GM19043 (cell line): ENCODE data around the gene PJVK.
"Not testable (repeated sequence)": the region's sequence is repeated elsewhere in the genome, so short reads cannot be mapped to it uniquely, and the experiment has no call there.

Experiments used
- ATAC-seq: cut with Tn5 transposase; IDR thresholded peaks from one replicate; pipeline ENCODE4 v1.9.1; 2021; ENCODE audit warnings: low read depth; ENCODE audit not compliant: unreplicated experiment

The PJVK gene, protein sequence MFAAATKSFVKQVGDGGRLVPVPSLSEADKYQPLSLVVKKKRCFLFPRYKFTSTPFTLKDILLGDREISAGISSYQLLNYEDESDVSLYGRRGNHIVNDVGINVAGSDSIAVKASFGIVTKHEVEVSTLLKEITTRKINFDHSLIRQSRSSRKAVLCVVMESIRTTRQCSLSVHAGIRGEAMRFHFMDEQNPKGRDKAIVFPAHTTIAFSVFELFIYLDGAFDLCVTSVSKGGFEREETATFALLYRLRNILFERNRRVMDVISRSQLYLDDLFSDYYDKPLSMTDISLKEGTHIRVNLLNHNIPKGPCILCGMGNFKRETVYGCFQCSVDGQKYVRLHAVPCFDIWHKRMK

DNA sequence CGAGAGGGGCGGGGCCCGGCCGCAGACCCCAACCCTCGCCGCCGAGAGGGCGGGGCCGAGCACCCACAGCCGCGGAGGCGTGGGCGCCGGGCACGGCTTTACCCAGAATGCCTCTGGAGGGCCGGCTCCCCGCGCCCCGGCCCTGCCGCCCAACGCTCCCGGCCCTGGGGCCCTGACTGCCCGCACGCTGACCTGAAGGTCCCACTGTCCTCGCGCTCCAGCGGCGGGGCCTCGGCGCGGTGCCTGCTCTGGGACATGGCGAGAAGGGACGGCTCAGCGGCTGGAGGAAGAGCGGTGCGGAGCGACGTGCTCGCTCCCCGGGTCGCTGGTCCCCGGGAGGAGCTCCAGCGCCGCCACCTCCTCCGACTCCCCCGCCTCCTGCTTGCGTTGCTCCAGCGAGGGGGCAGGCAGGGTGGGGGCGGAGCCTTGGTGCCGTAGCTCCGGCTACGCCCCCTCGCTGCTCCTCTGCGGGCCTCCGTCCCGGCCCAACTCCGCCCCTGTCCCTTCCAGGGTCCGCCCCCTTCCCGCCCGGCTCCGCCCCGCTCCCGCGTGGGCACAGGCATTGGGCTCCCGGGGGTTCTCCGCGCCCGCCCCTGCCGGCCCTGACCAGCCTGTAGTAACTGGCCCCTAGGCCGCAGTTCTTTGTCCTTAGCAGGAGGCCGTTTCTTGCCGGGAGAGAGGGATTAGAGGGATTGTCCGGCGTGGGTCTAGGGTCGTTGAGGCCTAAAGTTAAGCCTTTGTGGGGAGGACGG lies at the start of gene PJVK, which contains the start of gene PRKRA:
Gene PJVK (plus strand): TSS at position 605 of the 752 bp plus-strand sequence. CDS start 2,032 bp downstream, outside the sequence.
Gene PRKRA (minus strand): TSS at position 402 of the 752 bp plus-strand sequence. CDS start 145 bp downstream, at position 257.
- peak; percentile 80 for ATAC-seq

DNA sequence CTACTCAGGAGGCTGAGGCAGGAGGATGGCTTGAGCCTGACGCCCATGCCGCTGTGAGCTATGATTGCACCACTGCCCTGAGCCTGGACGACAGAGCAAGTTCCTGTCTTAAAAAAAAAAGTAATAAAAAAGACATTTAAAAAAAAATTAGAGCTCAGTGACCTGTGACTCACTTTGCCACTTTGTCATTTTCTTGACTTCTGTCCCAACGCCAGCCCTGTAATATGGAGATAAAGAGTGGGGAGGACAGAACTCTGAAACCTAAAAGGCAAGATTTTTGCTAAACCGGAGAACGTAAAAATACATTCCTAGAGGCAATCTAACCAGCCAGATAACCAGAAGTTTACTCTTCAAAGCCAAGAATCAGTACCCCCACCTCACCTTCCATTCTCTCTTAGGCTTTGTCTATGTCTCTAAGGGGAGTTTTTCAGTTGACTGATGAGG lies 49.2 kb upstream of the PJVK start:
- no peak for ATAC-seq

DNA sequence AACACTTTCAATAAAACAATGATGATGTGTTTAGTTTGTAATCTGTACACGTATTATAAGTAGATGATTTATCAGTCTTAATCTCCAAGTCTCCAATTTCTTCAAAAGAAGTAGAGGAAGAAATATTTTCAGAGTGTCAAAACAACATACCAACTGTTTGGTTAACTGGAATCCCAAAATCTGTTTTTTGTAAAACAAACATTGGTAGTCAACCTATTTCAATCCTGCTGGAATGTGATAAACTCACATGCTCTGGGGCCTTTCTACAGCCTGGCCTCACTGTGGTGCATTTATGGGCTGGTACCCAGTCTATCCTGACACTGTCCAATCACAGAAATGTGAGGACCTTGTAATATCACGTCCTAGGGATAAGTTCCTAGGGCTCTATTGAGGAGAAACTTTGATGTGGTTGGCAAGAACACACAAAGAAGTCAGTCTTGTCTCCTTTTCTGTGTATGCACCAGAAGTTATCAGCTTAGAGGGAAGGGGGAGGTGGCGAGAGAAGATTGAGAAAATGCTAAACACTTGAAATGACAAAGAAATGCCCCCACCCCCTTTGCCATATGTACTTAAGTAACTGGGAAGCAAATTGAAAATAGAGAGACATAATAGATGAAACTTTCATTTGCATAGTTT lies 47.4 kb upstream of the PJVK start:
- ATAC-seq, result peak; percentile 41

DNA sequence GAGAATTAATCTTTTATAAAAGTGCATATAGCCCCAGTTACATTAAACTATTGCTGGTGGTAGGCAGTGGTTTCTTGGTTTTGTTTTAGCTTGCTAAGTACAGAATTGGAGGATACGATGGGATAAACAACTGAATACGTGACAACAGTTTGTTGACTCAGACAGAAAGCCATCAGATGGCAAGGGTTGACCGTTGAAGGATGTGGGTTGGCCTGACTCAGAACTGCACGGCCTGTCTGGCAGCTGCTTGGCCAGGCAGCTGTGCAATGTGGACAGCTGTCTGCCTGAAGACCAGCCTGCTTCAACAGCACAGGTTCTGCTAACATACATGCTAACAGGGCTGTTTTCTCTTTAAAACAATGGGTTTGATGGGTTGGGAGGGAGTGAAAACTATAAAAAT lies 46.8 kb upstream of the PJVK start:
- peak; percentile 99 for ATAC-seq

DNA sequence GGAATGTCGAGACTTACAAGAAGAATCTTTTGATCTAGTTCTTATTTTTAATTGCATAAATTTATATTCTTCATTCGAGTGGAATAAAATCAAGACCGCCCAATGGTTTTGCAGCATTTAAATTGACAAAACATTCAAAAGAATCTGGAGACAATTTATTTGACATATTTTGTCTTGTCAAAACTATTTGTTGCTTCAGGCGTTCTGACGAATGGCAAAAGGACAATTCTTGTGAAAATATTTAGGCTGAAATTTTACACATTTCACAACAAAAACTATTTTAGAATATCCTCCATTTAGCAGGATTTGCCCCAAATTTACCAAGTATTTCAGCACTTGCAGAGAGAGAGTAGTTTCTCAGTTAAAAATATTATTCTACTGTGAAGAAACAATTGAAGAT lies 41.9 kb upstream of the PJVK start:
- ATAC-seq, result no peak

DNA sequence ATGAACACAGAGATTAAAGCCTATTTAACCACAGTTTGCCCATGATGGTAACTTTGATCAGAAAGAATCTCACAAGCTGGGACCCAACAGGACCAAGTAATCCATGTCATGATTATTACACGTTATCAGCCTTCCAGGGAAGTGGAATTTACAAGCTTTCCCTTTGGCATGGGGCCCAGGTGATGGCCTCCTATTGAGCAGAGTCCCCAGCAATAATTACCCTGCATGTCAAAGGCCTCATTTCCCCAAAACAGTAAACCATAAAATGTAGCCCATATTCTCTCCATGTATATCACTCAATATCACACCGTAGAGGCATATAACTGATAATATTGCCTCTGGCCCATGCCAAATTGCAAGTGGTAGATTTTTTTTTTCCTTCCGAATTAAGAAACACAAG lies 39.1 kb upstream of the PJVK start:
- no peak for ATAC-seq

DNA sequence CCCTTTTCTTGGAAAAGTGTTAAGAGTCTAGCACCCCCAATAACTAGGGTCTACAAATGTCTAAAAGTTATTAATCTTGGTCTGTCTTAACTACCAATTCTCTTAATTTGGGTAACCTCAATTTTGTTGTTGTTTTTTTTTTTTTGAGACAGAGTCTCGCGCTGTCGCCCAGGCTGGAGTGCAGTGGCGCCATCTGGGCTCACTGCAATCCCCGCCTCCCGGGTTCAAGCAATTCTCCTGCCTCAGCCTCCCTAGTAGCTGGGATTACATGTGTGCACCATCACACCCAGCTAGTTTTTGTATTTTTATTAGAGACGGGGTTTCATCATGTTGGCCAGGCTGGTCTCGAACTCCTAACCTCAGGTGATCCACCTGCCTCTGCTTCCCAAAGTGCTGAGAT lies 38.7 kb upstream of the PJVK start:
- not testable (repeated sequence) for ATAC-seq

DNA sequence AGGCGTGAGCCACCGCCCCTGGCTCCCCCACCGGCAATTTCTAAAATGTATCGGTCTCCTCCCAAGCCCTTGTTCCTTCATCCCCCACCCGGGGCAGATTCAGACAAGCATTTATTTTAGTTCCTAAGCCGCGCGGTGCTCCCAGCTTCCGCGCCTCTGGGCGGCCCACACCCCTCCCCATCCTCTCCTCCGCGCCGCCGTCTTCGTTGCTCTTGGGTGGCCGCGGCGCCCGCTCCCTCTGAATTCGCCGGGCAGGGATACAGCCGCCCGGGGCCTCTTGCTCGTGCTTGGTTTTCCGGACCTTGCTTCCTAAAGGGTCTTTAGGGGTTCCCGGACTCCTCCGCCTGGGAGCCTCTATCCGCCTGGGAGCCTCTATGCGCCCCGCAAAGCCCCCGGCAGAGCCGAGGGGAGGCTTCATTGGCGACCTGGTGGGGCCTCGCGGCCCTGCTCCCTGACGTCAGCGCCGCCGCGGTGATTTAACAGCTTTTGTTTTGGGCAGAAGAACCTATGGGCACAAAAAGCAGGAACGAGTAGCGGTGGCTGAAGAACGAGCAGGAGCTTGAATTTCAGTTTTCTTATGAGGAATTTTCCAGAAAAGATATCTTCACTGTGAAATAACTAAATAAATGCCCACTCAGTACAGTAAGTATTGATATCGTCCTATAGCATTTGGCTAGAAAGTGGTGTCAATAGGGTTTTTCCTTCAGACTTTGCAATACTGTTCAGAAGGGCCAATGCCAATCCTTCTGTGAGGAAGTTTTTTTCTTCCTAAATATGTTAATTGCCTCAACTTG lies 37.5 kb upstream of the PJVK start:
- ATAC-seq, result peak; percentile 65

DNA sequence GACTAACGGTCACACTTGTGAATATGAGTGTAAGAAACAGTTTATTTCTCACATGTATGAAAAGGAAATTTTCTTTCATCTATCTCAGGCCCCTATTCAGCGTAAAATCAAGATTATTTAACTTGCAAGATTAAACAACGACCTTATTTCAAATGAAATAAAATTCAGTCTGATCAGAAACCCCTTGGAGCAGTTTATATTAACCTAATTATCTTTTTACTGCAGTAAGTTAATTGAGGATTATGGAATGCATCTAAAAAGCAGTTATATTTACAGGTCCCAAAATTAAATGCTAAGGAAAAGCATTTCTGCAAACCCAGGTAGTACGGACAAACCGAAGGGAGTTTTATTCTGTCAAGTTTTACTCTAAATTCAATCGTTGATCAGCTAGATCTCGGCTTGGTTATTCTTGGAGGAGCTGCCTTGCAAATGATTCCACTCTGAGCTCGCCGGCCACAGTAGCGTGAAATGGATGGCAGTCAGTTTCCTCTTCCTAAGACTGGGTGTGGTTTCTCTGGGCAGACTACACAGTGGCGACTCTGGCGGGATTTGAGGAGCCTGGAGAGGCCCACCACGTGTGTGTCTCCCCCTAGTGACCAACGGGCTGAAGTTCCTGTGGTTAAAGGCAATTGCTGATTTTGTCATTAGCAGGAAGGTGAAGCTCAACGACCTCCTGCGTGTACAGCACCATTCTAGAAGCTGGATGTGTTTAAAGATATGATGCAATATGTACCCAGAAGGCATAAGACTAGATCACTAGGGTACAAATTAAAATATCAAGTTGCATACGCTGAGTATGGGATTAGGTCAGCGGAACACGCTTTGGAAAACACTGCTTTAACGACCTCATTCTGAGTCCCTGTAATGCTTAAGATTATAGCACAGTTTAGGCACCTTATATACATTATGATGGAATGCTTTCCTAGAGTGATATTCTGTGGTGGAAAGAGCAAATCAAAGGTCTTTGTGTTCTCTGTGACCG lies 36.6 kb upstream of the PJVK start:
- ATAC-seq, result peak; percentile 84

DNA sequence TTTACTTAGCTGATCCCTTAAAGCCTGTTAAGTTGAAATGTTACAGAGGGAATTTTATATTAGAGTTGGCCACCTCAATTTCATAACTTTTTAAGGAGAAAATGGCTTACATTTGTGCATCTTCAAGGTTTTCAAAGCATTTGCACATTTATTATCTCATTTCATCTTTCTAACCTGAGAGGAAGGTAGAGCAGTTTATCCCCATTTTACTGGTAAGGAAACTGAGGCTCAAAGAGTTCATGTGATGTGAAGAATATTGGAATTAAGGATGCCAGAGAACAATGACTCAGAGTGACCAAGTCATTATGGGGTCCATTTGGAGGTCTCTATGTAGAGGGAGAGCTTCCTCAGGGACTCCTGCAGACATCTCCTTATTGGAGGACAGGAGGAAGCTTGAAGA lies 35.2 kb upstream of the PJVK start:
- ATAC-seq, result no peak

DNA sequence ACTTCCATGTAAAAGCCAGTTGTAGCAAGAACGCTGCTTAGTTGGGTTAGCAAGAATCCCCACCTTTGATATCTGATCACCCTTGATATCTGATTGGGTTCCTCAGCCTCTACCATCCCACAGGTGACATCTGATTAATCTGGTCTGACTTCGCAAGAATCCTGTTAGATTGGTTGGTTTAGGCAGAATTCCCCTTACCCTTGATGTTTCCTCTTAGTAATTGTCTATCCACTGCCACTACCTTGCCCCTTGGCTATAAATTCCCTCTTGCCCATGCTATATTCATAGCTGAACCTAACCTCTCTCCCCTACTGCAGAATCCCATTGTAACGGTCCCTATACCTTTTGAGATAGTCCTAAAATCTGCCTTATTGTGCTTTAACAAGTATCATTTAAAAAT lies 33.3 kb upstream of the PJVK start:
- no peak for ATAC-seq

DNA sequence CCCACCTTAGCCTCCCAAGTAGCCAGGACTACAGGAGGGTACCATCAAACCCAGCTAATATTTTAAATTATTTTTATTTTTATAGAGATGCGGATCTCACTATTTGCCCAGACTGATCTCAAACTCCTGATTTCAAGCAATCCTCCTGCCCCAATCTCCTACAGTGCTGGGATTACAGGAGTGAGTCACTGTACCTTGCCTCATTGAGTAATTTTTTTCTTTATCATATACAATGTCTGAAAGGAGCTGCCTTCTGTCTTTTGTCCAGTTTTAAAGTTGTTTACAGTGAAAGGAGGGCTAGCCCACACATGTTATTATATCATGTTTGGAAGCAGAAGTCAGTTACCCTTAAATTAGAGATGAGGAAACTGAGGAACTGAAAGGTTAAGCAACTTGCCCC lies 32.8 kb upstream of the PJVK start:
- no peak for ATAC-seq

DNA sequence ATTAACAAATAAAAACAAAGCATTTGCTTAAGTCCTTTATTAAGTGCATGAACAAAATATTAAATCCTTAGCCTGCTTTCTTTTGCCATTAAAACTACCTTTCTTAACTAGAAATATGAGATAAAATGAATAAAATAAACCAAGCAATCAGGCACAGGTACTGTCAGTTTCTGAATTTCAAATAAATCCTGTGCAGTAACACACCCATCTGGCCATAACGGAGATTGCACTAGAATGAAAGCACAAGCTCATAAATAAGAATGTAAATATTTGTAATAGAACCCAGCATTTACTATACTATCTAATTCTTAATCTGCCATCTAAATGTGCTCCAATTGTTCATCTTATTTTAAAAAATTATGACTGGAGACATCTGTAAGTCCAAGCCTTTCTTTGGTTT lies 32.1 kb upstream of the PJVK start:
- no peak for ATAC-seq

DNA sequence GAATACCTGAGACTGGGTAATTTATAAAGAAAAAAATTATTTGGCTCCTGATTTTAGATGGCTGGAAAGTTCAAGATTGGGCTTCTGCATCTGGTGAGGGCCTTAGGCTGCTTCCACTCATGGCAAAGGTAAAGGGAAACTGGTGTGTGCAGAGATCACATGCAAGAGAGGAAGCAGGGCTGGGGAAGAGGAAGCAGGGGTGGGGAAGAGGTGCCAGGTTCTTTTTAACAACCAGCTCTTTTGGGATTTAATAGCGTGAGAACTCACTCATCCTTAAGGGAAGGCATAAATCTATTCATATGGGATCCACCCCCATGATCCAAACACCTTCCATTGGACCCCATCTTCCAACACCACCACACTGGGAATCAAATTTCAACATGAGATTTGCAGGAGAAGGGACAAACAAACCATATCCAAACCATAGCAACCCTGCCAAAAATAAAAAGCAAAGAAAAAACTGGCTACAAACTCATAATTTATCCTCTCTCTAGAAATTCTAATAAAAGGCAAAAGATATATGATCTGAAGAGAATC lies 30.6 kb upstream of the PJVK start:
- no peak for ATAC-seq

DNA sequence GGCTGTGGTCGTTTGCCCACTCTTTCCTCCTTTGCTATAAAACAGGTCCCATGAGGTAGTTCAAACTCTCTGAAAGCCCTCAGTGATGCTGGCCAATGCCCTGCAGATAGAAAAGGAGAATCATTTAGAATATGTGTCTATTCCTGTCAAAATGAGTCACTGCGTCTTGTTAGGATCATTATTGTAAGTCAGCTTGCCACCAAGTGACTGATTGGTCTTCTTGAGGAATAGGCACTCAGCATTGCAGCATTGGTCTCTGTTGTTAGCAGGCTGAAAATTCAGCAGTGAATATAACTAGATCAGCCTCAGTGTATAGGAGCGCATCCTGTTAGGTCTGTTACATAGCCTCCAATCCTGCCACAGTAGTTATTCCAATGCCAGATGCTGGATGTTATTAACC lies 29.1 kb upstream of the PJVK start:
- no peak for ATAC-seq

DNA sequence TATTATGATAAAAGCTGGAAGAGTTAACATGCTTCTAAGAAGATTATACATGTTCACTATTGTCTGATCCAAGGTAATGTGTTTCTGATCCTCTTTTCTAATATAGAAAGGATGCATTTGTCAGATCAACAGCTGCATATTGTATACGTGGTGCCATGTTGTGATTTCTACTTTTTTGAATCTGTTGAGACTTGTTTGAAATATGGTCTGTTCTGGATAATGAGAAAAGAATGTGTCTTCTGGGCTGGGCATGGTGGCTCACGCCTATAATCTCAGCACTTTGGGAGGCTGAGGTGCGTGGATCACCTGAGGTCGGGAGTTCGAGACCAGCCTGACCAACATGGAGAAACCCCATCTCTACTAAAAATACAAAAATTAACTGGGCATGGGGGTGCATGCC lies 27.4 kb upstream of the PJVK start:
- ATAC-seq, result not testable (repeated sequence)

DNA sequence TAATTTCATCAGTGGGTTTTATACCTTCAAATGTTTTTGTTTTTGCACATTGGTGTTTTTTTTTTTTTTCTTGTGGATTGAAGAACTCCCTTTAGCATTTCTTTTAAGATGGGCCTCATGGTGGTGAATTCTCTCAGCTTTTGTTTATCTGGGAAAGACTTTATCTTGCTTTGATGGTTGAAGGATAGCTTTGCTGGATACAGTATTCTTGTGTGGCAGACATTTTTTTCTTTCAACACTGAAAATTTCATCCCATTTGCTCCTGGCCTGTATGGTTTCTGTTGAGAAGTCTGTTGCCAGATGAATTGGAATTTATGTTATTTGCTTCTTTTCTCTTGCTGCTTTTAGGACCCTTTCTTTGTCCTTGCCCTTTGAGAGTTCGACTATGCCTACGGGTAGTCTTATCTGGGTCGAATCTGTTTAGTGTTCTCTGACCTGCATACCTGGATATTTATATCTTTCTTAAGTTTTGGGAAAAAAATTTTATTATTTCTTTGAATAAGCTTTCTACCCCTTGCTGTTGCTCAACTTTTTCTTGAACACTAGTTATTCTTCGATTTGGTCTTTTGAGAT lies 25.8 kb upstream of the PJVK start:
- ATAC-seq, result no peak

DNA sequence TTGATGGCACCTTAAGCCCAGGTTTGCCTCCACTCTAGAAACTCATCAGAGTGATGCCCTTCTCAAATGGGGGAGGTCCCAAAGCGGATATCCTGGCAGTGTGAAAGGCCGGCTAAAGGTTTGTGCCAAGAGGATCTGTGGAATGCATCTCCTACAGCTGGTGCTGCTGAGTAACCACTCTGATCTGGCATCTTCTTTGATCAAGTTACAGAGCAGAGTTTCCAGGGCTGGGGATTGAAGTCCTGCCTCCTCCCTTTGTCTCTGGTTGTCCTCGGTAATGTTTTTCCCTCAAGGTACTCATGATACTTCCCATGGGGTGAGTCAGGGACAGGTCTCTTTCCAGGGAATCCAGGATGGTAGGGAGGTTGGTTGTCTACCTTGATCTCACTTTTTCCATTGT lies 24.8 kb upstream of the PJVK start:
- ATAC-seq, result no peak

DNA sequence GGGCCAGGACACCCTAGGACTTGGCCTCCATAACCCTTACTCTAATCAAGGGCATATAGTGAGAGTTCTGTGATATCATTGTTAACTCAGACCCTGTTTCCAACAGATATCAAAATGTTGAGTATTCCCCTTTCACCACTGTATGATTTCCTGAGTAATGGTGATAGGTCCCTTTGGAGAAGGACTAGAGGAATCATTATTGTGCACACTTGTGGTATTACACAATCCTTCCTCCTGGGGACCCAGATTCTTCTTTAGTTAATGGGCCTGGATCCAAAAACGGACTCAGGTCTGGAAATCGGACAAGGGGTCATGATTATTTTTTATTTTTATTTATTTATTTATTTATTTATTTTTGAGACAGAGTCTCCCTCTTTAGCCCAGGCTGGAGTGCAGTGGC lies 23.7 kb upstream of the PJVK start:
- no peak for ATAC-seq
